ENCODE data around the gene TMPRSS3. TPM values are rescaled to one million over a fixed set of nuclear protein-coding genes. Genes with fewer than 3 reads are reported as not detected.

Gene TMPRSS3
- total and polyA plus RNA-seq, 2 donors = 0.42 to 1.1 TPM

DNA sequence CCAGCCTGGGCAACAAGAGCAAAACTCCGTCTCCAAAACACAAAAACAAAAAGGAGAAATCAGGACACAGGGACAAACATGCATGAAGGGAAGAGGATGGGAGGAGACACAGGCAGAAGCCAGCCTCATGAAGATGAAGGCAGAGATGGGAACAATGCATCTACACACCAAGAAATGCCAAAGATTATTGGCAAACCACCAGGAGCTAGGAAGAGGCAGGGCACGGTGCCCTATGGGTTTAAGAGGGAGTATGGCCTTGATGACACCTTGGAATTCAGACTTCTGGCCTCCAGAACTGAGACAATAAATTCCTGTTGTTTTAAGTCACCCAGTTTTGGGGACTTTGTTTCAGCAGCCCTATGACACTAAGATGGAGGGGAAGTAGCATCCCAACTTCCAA, 5.2 kb downstream of the TMPRSS3 start:
- WGBS = 94% methylated on average over 2 of the region's 2 CpGs
- no peaks in the 10 kb centered on the region for H3K27me3 ChIP-seq (ENCODE audit: control insufficient read depth in 2 of 2, insufficient read depth in 1 of 2, low read length in 1 of 2)
- H3K27ac ChIP-seq (ENCODE audit: low read depth in 1 of 2, low read length in 1 of 2) = no peak overlapping the region
- no peak overlapping the region for H3K4me3 ChIP-seq (ENCODE audit: low read length in 2 of 2)
- H3K9me3 ChIP-seq (ENCODE audit: control insufficient read depth in 2 of 2, insufficient read depth in 1 of 2, low read length in 1 of 2) = no peaks in the 10 kb centered on the region
- H3K36me3 ChIP-seq (ENCODE audit: control insufficient read depth in 2 of 2, insufficient read depth in 2 of 2, low read length in 1 of 2) = no peaks in the 10 kb centered on the region
- no peak for DNase-seq (ENCODE audit: low read depth in 6 of 9, low spot score in 9 of 9)
- H3K4me1 ChIP-seq (ENCODE audit: control insufficient read depth in 2 of 2, insufficient read depth in 2 of 2, low read length in 2 of 2) = peaks cover 26 to 68% of the 10 kb centered on the region in 2 donors

DNA sequence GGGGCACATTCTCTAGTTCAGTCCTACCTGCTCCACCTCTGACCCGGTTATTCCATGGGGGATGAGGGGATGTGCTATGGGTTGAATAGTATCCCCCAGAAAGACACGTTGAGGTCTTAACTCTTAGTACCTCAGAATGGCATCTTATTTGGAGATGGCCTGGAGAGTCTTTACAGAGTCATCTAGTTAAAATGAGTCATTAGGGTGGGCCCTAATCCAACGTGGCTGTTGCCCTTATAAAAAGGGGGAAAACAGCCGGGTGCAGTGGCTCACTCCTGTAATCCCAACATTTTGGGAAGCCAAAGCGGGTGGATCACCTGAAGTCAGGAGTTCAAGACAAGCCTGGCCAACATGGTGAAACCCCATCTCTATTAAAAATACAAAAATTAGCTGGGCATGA, 5.7 kb downstream of the TMPRSS3 start:
- WGBS = 87% methylated on average over 5 of the region's 5 CpGs
- no peaks in the 10 kb centered on the region for H3K27me3 ChIP-seq (ENCODE audit: control insufficient read depth in 2 of 2, insufficient read depth in 1 of 2, low read length in 1 of 2)
- H3K9me3 ChIP-seq (ENCODE audit: control insufficient read depth in 2 of 2, insufficient read depth in 1 of 2, low read length in 1 of 2) = no peaks in the 10 kb centered on the region
- peaks cover 26 to 69% of the 10 kb centered on the region in 2 donors for H3K4me1 ChIP-seq (ENCODE audit: control insufficient read depth in 2 of 2, insufficient read depth in 2 of 2, low read length in 2 of 2)
- H3K27ac ChIP-seq (ENCODE audit: low read depth in 1 of 2, low read length in 1 of 2) = no peak overlapping the region
- H3K4me3 ChIP-seq (ENCODE audit: low read length in 2 of 2) = no peak overlapping the region
- DNase-seq (ENCODE audit: low read depth in 6 of 9, low spot score in 9 of 9) = no peak
- H3K36me3 ChIP-seq (ENCODE audit: control insufficient read depth in 2 of 2, insufficient read depth in 2 of 2, low read length in 1 of 2) = no peaks in the 10 kb centered on the region

DNA sequence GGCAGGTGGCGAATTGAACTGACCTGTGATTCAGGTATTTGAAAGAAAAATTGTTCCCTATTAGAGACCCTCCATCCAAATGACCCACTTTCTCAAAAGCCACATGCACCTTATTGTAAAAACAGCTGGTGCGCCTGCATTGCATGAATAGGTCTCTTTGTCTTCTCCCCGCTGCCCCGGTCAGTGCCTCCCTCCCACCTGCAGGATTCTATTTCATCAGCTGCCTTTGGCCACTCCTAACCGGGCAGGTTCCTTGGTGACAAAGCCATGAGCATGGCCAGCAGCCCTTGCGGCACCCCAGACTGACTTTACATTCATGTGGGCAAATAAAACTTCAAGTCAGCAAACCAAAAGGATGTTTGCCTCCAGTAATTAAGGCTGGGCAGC, 6.4 kb downstream of the TMPRSS3 start:
- no peaks in the 10 kb centered on the region for H3K27me3 ChIP-seq (ENCODE audit: control insufficient read depth in 2 of 2, insufficient read depth in 1 of 2, low read length in 1 of 2)

DNA sequence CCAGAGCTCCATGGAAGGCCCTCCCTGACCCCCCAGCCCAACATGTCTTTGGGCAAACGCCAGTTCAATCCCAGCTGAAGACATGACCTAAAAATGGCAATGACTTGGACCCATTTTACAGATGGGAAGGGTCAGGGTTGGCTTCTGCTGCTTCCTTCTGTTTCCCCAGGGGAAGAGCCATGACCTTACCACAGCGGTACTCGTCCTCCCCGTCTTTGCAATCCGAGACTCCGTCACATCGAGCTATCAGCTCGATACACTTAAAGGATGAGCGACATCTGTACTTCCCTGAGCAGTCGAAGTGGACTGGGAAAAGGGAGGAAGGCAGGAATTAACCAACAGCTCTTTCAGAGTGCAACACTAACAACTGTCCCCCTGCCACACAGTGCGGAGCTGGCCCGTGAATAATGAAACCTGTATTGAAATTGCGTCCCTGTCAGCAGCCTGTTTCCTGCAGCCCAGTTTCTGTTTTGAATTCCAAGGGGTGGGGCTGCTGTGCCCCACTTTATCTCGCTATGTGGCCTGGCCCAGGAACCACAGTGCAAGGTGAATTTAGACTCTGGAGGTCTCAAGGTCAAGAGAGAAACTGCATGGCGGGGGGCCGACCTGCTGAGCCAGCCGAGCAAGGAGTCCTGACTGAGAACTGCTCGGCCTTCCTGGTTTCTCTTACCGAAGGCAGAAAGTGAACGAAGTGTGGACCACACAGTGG, 7.0 kb downstream of the TMPRSS3 start:
- Histone ChIP-seq H3K27me3 (ENCODE audit: control insufficient read depth in 2 of 2, insufficient read depth in 1 of 2, low read length in 1 of 2) (no peaks in the 10 kb centered on the region), H3K4me1 (ENCODE audit: control insufficient read depth in 2 of 2, insufficient read depth in 2 of 2, low read length in 2 of 2) (peaks cover 29 to 78% of the 10 kb centered on the region in 2 donors), H3K4me3 (ENCODE audit: low read length in 2 of 2) (no peak overlapping the region), H3K9me3 (ENCODE audit: control insufficient read depth in 2 of 2, insufficient read depth in 1 of 2, low read length in 1 of 2) (no peaks in the 10 kb centered on the region), H3K27ac (ENCODE audit: low read depth in 1 of 2, low read length in 1 of 2) (no peak overlapping the region), H3K36me3 (ENCODE audit: control insufficient read depth in 2 of 2, insufficient read depth in 2 of 2, low read length in 1 of 2) (no peaks in the 10 kb centered on the region)
- WGBS = 83% methylated on average over 20 of the region's 20 CpGs
- DNase-seq (ENCODE audit: low read depth in 6 of 9, low spot score in 9 of 9) = no peak

More for the DNA sequence above, 6.4 kb downstream of the TMPRSS3 start:
- no peaks in the 10 kb centered on the region for H3K9me3 ChIP-seq (ENCODE audit: control insufficient read depth in 2 of 2, insufficient read depth in 1 of 2, low read length in 1 of 2)
- no peak for DNase-seq (ENCODE audit: low read depth in 6 of 9, low spot score in 9 of 9)
- 76% methylated on average over 6 of the region's 6 CpGs for WGBS
- peaks cover 28 to 75% of the 10 kb centered on the region in 2 donors for H3K4me1 ChIP-seq (ENCODE audit: control insufficient read depth in 2 of 2, insufficient read depth in 2 of 2, low read length in 2 of 2)
- no peak overlapping the region for H3K27ac ChIP-seq (ENCODE audit: low read depth in 1 of 2, low read length in 1 of 2)
- H3K4me3 ChIP-seq (ENCODE audit: low read length in 2 of 2) = no peak overlapping the region
- no peaks in the 10 kb centered on the region for H3K36me3 ChIP-seq (ENCODE audit: control insufficient read depth in 2 of 2, insufficient read depth in 2 of 2, low read length in 1 of 2)

DNA sequence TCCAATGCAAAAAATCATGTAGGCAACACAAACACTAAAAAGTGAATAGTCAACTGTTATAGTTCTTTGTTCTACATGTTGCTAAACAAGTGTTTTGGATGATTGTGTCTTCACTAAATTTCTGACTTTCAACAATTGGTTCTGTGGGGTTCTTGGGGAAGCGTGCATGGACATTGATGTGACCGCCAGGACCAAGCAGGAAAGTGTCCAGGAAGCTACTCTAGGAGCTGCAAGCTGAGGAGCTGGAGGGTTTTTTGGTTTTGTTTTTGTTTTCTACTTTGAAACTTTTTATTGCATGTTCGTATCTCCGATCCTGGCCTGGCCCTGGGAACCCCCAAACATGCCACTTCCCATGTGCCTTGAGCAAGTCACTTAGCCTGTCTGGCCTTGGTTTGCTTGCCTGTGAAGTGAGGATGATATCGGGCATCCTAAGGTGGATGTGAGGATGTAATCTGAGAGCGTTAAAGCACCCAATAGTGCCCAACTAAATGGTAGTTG, 8.0 kb downstream of the TMPRSS3 start:
- no peak overlapping the region for H3K4me3 ChIP-seq (ENCODE audit: low read length in 2 of 2)
- no peak for DNase-seq (ENCODE audit: low read depth in 6 of 9, low spot score in 9 of 9)
- 96% methylated on average over 6 of the region's 6 CpGs for WGBS
- H3K9me3 ChIP-seq (ENCODE audit: control insufficient read depth in 2 of 2, insufficient read depth in 1 of 2, low read length in 1 of 2) = peaks cover 0 to 3% of the 10 kb centered on the region in 2 donors
- peaks cover 22 to 80% of the 10 kb centered on the region in 2 donors for H3K4me1 ChIP-seq (ENCODE audit: control insufficient read depth in 2 of 2, insufficient read depth in 2 of 2, low read length in 2 of 2)
- H3K27me3 ChIP-seq (ENCODE audit: control insufficient read depth in 2 of 2, insufficient read depth in 1 of 2, low read length in 1 of 2) = no peaks in the 10 kb centered on the region
- H3K36me3 ChIP-seq (ENCODE audit: control insufficient read depth in 2 of 2, insufficient read depth in 2 of 2, low read length in 1 of 2) = no peaks in the 10 kb centered on the region
- no peak overlapping the region for H3K27ac ChIP-seq (ENCODE audit: low read depth in 1 of 2, low read length in 1 of 2)

DNA sequence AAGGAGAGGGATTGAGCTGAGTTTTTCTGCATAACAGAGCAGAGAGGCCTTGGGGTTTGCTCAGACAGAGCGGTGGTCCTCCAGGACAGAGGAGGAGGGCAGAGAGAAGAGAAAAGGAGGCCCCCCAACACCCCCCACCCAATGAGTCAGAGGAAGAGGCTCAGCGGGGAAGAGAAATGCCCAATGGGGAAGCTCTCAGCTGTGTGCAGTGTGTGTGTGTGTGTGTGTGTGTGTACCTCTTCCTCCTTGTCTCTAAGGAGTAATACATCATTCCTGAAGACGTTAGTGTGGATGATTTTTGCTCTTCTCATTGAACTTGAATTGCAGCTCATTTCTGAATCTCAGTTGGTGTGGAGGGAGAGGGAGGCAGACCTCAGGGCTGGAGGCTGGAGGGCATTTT, 8.7 kb downstream of the TMPRSS3 start:
- WGBS = 46% methylated on average over 3 of the region's 3 CpGs

DNA sequence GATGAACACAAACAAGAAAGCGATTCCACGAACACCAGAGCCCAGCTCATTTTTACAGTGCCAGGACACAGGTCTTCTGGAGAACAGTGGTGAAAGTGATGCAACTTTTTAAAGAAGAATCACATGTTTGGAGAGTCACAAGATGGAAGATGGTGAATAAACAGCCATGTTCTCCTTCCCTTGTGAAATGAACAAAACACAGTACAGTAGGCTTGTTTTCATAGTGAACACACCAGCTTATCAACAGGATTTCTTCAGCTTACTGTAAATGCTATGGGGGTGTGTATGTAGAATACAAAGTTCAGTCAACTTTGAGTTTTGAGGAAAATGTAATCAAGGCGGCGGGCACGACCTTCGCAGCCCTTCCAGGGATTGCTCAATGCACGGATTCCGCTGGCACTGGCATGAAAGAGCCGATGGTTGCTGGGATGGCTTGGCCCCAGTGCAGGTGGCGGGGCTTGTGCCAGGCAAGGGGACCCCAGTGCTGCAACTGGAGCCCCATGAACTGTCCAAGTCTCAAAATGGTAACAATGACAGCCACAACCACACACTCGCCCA, 9.7 kb downstream of the TMPRSS3 start:
- Histone ChIP-seq H3K4me1 (ENCODE audit: control insufficient read depth in 2 of 2, insufficient read depth in 2 of 2, low read length in 2 of 2) (peaks cover 13 to 63% of the 10 kb centered on the region in 2 donors), H3K27ac (ENCODE audit: low read depth in 1 of 2, low read length in 1 of 2) (no peak overlapping the region), H3K27me3 (ENCODE audit: control insufficient read depth in 2 of 2, insufficient read depth in 1 of 2, low read length in 1 of 2) (no peaks in the 10 kb centered on the region), H3K4me3 (ENCODE audit: low read length in 2 of 2) (no peak overlapping the region), H3K9me3 (ENCODE audit: control insufficient read depth in 2 of 2, insufficient read depth in 1 of 2, low read length in 1 of 2) (peaks cover 4 to 20% of the 10 kb centered on the region in 2 donors), H3K36me3 (ENCODE audit: control insufficient read depth in 2 of 2, insufficient read depth in 2 of 2, low read length in 1 of 2) (no peaks in the 10 kb centered on the region)
- DNase-seq (ENCODE audit: low read depth in 6 of 9, low spot score in 9 of 9) = no peak
- 95% methylated on average over 11 of the region's 11 CpGs for WGBS

More for the DNA sequence above, 8.7 kb downstream of the TMPRSS3 start:
- Histone ChIP-seq H3K27me3 (ENCODE audit: control insufficient read depth in 2 of 2, insufficient read depth in 1 of 2, low read length in 1 of 2) (no peaks in the 10 kb centered on the region), H3K4me1 (ENCODE audit: control insufficient read depth in 2 of 2, insufficient read depth in 2 of 2, low read length in 2 of 2) (peaks cover 15 to 74% of the 10 kb centered on the region in 2 donors), H3K36me3 (ENCODE audit: control insufficient read depth in 2 of 2, insufficient read depth in 2 of 2, low read length in 1 of 2) (no peaks in the 10 kb centered on the region), H3K9me3 (ENCODE audit: control insufficient read depth in 2 of 2, insufficient read depth in 1 of 2, low read length in 1 of 2) (peaks cover under 1 to 10% of the 10 kb centered on the region in 2 donors), H3K27ac (ENCODE audit: low read depth in 1 of 2, low read length in 1 of 2) (no peak overlapping the region), H3K4me3 (ENCODE audit: low read length in 2 of 2) (no peak overlapping the region)
- DNase-seq (ENCODE audit: low read depth in 6 of 9, low spot score in 9 of 9) = no peak

DNA sequence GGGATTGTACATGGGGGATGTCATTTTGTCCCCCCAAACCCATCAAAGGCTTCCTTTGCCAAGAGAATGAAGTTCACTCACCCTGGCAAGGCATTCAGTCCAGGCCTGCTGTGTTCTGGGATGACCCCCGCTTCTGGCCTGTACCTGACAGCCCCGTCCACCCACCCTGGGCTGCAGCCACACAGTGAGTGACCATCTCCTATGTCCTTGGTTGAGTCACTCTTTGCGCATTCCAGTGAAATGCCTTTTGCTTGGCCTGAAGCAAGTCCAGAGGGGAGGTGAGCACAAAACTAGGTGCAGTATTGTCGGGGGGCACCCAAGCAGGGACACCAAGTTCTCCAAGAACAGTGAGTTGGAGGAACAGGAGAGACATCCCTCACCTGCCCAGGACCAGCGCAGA, 10.2 kb downstream of the TMPRSS3 start:
- WGBS = over 99% methylated on average over 5 of the region's 5 CpGs
- no peaks in the 10 kb centered on the region for H3K27me3 ChIP-seq (ENCODE audit: control insufficient read depth in 2 of 2, insufficient read depth in 1 of 2, low read length in 1 of 2)
- DNase-seq (ENCODE audit: low read depth in 6 of 9, low spot score in 9 of 9) = no peak
- no peak overlapping the region for H3K27ac ChIP-seq (ENCODE audit: low read depth in 1 of 2, low read length in 1 of 2)
- H3K4me1 ChIP-seq (ENCODE audit: control insufficient read depth in 2 of 2, insufficient read depth in 2 of 2, low read length in 2 of 2) = peaks cover 13 to 58% of the 10 kb centered on the region in 2 donors
- peaks cover 4 to 21% of the 10 kb centered on the region in 2 donors for H3K9me3 ChIP-seq (ENCODE audit: control insufficient read depth in 2 of 2, insufficient read depth in 1 of 2, low read length in 1 of 2)
- H3K36me3 ChIP-seq (ENCODE audit: control insufficient read depth in 2 of 2, insufficient read depth in 2 of 2, low read length in 1 of 2) = no peaks in the 10 kb centered on the region
- H3K4me3 ChIP-seq (ENCODE audit: low read length in 2 of 2) = no peak overlapping the region

DNA sequence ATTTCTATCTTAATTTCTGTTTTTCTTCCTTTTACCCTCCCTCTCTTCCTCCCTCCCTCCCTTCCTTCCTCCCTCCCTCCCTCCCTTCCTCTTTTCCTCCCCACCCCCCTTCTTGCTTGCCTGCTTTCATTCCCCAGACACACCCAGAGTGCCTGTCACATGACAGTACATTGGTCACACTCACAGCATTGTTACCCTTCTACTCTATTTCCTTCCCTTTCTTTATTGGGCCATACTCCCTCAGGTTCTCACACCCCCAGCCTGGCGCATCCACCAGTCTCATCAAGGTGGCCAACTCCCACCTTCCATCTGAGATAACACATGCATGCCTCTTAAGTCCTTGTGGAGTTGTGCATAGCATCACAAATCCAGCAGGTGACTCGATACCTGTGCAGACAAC, 10.9 kb downstream of the TMPRSS3 start:
- H3K27me3 ChIP-seq (ENCODE audit: control insufficient read depth in 2 of 2, insufficient read depth in 1 of 2, low read length in 1 of 2) = no peaks in the 10 kb centered on the region
- no peaks in the 10 kb centered on the region for H3K36me3 ChIP-seq (ENCODE audit: control insufficient read depth in 2 of 2, insufficient read depth in 2 of 2, low read length in 1 of 2)
- DNase-seq (ENCODE audit: low read depth in 6 of 9, low spot score in 9 of 9) = no peak
- peaks cover 12 to 53% of the 10 kb centered on the region in 2 donors for H3K4me1 ChIP-seq (ENCODE audit: control insufficient read depth in 2 of 2, insufficient read depth in 2 of 2, low read length in 2 of 2)
- H3K27ac ChIP-seq (ENCODE audit: low read depth in 1 of 2, low read length in 1 of 2) = no peak overlapping the region
- WGBS = 92% methylated on average over 2 of the region's 2 CpGs
- no peak overlapping the region for H3K4me3 ChIP-seq (ENCODE audit: low read length in 2 of 2)
- H3K9me3 ChIP-seq (ENCODE audit: control insufficient read depth in 2 of 2, insufficient read depth in 1 of 2, low read length in 1 of 2) = peaks cover 4 to 21% of the 10 kb centered on the region in 2 donors
